Raji (cell line): ENCODE measurements around the gene CRISPLD2.

ENCODE experiments used
- POLR2A ChIP-seq: IDR thresholded peaks from 2 replicates; pipeline ENCODE4 v1.6.1; 2011; ENCODE audit warnings: low read depth, low read length, control low read depth; ENCODE audit not compliant: insufficient read depth

CRISPLD2 gene

GRCh38 chr16:84893849-84894599, 74.2 kb downstream of the CRISPLD2 start:
- no peak for TF ChIP-seq POLR2A

- no peak for TF ChIP-seq POLR2A
Measured at GRCh38 chr16:84895016-84895415, 75.2 kb downstream of the CRISPLD2 start.

GRCh38 chr16:84896847-84897246, 77.1 kb downstream of the CRISPLD2 start:
- no peak for TF ChIP-seq POLR2A

- TF ChIP-seq POLR2A: no peak
Measured at GRCh38 chr16:84897911-84898377, 78.2 kb downstream of the CRISPLD2 start.

GRCh38 chr16:84898447-84898846, 78.7 kb downstream of the CRISPLD2 start:
- TF ChIP-seq POLR2A: no peak

GRCh38 chr16:84899414-84899813, 79.6 kb downstream of the CRISPLD2 start:
- no peak for TF ChIP-seq POLR2A

GRCh38 chr16:84905965-84906460, 86.2 kb downstream of the CRISPLD2 start:
- no peak for TF ChIP-seq POLR2A

GRCh38 chr16:84907051-84907450, 87.3 kb downstream of the CRISPLD2 start:
- no peak for TF ChIP-seq POLR2A

- no peak for TF ChIP-seq POLR2A
Measured at GRCh38 chr16:84907575-84907974, 87.8 kb downstream of the CRISPLD2 start.

- no peak for TF ChIP-seq POLR2A
Measured at GRCh38 chr16:84909476-84910085, 89.8 kb downstream of the CRISPLD2 start.

- TF ChIP-seq POLR2A: no peak
Measured at GRCh38 chr16:84911486-84912216, 91.9 kb downstream of the CRISPLD2 start.

GRCh38 chr16:84913315-84913714, 93.5 kb downstream of the CRISPLD2 start:
- TF ChIP-seq POLR2A: no peak

- no peak for TF ChIP-seq POLR2A
Measured at GRCh38 chr16:84914273-84914672, 94.5 kb downstream of the CRISPLD2 start.

GRCh38 chr16:84916178-84916577, 96.4 kb downstream of the CRISPLD2 start:
- no peak for TF ChIP-seq POLR2A

GRCh38 chr16:84916850-84917249, 97.1 kb downstream of the CRISPLD2 start:
- TF ChIP-seq POLR2A: no peak

GRCh38 chr16:84917492-84917891, 97.7 kb downstream of the CRISPLD2 start:
- TF ChIP-seq POLR2A: no peak
